Tongue (tissue), 2 donors: Measurements from ENCODE around the gene KLHL14. TPM values are rescaled to one million over a fixed set of nuclear protein-coding genes. Genes with fewer than 3 reads are reported as not detected.
"Not testable (repeated sequence)": the region's sequence is repeated elsewhere in the genome, so short reads cannot be mapped to it uniquely, and the experiment has no call there.

ENCODE experiments used
- DNase-seq: peaks from one replicate; pipeline ENCODE4 v3.0.0-alpha.2; 2015
- total RNA-seq: library from RNA; depleted of rRNA; stranded (reverse); fragments of >200 nt; gene quantifications from one replicate; pipeline ENCODE4 v1.2.3, GENCODE V29; 2014

KLHL14 gene
- 1.3 TPM for total RNA-seq

GRCh38 chr18:32772581-32773381 lies at the start of gene KLHL14:
TSS of gene KLHL14 (minus strand) at chr18:32773023. CDS start at chr18:32770591, 2,432 bp downstream.
- peak; percentile 26 for DNase-seq

- no peak for DNase-seq
Observed at GRCh38 chr18:32822197-32822596, 49.4 kb upstream of the KLHL14 start.

- DNase-seq, result no peak
Observed at GRCh38 chr18:32815881-32816280, 43.1 kb upstream of the KLHL14 start.

GRCh38 chr18:32812342-32812741 lies 39.5 kb upstream of the KLHL14 start:
- no peak for DNase-seq

GRCh38 chr18:32810314-32810713 lies 37.5 kb upstream of the KLHL14 start:
- DNase-seq, result no peak

GRCh38 chr18:32805354-32805753 lies 32.5 kb upstream of the KLHL14 start:
- DNase-seq, result no peak

- DNase-seq, result no peak
Observed at GRCh38 chr18:32804134-32804888, 31.5 kb upstream of the KLHL14 start.

- DNase-seq, result no peak
Observed at GRCh38 chr18:32803568-32803967, 30.7 kb upstream of the KLHL14 start.

GRCh38 chr18:32802591-32803451 lies 30.0 kb upstream of the KLHL14 start:
- no peak for DNase-seq

GRCh38 chr18:32801228-32801627 lies 28.4 kb upstream of the KLHL14 start:
- DNase-seq, result no peak

GRCh38 chr18:32798209-32798960 lies 25.6 kb upstream of the KLHL14 start:
- no peak for DNase-seq

- not testable (repeated sequence) for DNase-seq
Observed at GRCh38 chr18:32794667-32795066, 21.8 kb upstream of the KLHL14 start.

- no peak for DNase-seq
Observed at GRCh38 chr18:32779010-32779409, 6.2 kb upstream of the KLHL14 start.

- DNase-seq, result no peak
Observed at GRCh38 chr18:32777049-32777448, 4.2 kb upstream of the KLHL14 start.

- peak; percentile 6 for DNase-seq
Observed at GRCh38 chr18:32776561-32776960, 3.7 kb upstream of the KLHL14 start.

- DNase-seq, result no peak
Observed at GRCh38 chr18:32775628-32776027, 2.8 kb upstream of the KLHL14 start.

GRCh38 chr18:32773382-32773712 lies 524 bp upstream of the KLHL14 start:
- DNase-seq, result peak; percentile 15

GRCh38 chr18:32771871-32772580 lies 797 bp downstream of the KLHL14 start:
- DNase-seq, result peak; percentile 45

- DNase-seq, result peak; percentile 54
Observed at GRCh38 chr18:32771169-32771751, 1.6 kb downstream of the KLHL14 start.

- peak; percentile 18 for DNase-seq
Observed at GRCh38 chr18:32770666-32771168, 2.1 kb downstream of the KLHL14 start.
